ENCODE measurements around the gene SEC22C. TPM values are rescaled to one million over a fixed set of nuclear protein-coding genes. Genes with fewer than 3 reads are reported as not detected.
A peak's percentile ranks its signal among the peaks of the same experiment; 100 is the strongest.

Gene SEC22C
- total RNA-seq, 2 donors from 2014 or later = 78.0 to 120 TPM

DNA sequence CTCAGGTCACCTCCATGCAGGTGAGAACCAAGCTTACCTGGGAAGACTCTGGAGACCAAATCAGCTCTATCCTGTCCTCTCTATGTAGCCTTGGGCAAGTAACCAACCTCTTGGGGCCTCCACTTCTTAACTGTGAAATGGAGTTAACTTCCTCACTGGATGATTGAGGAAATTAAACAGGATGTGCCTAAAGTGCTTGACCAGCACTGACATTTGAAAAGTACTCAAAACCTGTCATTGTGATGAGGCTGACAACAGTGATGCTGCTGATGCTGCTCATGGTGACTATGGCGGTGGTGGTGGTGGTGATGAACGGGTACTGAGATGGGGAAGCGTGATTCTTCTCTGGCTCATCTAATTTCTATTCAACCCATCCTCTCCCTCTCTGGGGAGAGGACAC is 57.0 kb downstream of the SEC22C start:
- H3K27me3 ChIP-seq (replicated peaks; ENCODE audit: insufficient read depth) = no peaks in the 10 kb centered on the region
- TF ChIP-seq POLR2AphosphoS5 (IDR thresholded peaks at IDR 0.05) = no peak
- no peak for TF ChIP-seq POLR2A (IDR thresholded peaks at IDR 0.05)
- TF ChIP-seq, protein P1, sequence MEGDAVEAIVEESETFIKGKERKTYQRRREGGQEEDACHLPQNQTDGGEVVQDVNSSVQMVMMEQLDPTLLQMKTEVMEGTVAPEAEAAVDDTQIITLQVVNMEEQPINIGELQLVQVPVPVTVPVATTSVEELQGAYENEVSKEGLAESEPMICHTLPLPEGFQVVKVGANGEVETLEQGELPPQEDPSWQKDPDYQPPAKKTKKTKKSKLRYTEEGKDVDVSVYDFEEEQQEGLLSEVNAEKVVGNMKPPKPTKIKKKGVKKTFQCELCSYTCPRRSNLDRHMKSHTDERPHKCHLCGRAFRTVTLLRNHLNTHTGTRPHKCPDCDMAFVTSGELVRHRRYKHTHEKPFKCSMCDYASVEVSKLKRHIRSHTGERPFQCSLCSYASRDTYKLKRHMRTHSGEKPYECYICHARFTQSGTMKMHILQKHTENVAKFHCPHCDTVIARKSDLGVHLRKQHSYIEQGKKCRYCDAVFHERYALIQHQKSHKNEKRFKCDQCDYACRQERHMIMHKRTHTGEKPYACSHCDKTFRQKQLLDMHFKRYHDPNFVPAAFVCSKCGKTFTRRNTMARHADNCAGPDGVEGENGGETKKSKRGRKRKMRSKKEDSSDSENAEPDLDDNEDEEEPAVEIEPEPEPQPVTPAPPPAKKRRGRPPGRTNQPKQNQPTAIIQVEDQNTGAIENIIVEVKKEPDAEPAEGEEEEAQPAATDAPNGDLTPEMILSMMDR (IDR thresholded peaks at IDR 0.05) = no peak
- no peak overlapping the region for H3K27ac ChIP-seq
- no peak overlapping the region for H3K4me3 ChIP-seq
- WGBS = 95% methylated on average over 3 of the region's 3 CpGs
- intact Hi-C loops (cut with DNase I) = no loop called here
- no peak for DNase-seq (ENCODE audit: low spot score)
- no peaks in the 10 kb centered on the region for H3K36me3 ChIP-seq
- no peaks in the 10 kb centered on the region for H3K9me3 ChIP-seq
- H3K4me1 ChIP-seq (replicated peaks) = no peaks in the 10 kb centered on the region

DNA sequence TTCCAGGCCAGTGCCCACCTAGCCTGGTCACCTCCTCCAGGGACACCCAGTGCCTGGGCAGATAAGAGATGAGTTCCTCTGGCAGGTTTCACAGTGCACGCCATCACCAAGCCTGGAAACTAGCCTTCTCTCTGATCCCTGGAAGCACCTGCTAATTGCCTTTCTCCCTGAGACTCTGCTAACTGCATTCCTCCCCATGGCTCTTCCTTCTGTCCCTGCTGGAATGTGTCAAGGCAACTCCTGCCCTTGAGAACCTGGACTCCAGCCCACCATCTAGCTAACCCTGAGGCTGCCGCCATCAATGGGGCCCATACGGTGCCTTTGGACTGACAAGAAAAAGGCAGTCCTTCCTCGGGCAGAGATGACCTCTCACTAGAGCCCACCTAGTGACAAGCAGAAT is 60.9 kb downstream of the SEC22C start:
- WGBS = 93% methylated on average over 4 of the region's 4 CpGs

DNA sequence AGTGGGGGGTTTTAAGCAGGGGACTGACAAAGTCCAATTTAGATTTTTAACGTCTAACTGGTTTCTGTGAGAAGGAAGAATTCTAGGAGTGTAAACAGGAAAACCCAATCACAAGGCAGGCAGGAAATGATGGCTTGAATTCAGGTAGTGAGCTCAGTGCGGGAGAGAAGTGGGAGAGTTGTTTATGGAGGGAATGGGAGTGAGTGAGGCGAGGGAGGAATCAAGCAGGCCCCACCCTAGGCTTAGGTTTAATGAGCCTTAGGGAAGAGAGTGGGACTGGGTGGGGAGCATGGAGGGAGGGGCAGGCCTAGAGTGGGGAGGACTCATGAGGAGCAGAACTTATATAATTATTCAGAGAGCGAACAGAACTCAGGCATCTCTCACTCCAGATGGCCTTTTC is 61.4 kb downstream of the SEC22C start:
- no peak overlapping the region for H3K4me3 ChIP-seq
- H3K27ac ChIP-seq = no peak overlapping the region
- intact Hi-C loops (cut with DNase I) = no loop called here
- no peaks in the 10 kb centered on the region for H3K27me3 ChIP-seq (replicated peaks; ENCODE audit: insufficient read depth)
- DNase-seq (ENCODE audit: low spot score) = no peak
- peaks cover 16% of the 10 kb centered on the region for H3K4me1 ChIP-seq (replicated peaks)
- H3K36me3 ChIP-seq = no peaks in the 10 kb centered on the region
- TF ChIP-seq, protein P1 (IDR thresholded peaks at IDR 0.05) = no peak
- no peak for TF ChIP-seq POLR2A (IDR thresholded peaks at IDR 0.05)
- no peak for TF ChIP-seq POLR2AphosphoS5 (IDR thresholded peaks at IDR 0.05)
- WGBS = 57% methylated on average over 4 of the region's 4 CpGs
- H3K9me3 ChIP-seq = no peaks in the 10 kb centered on the region

More for the DNA sequence above, 60.9 kb downstream of the SEC22C start:
- Histone ChIP-seq H3K27ac (no peak overlapping the region), H3K36me3 (no peaks in the 10 kb centered on the region), H3K4me3 (no peak overlapping the region), H3K4me1 (replicated peaks) (peaks cover 12% of the 10 kb centered on the region), H3K9me3 (no peaks in the 10 kb centered on the region), H3K27me3 (replicated peaks; ENCODE audit: insufficient read depth) (no peaks in the 10 kb centered on the region)
- no peak for DNase-seq (ENCODE audit: low spot score)
- intact Hi-C loops (cut with DNase I) = no loop called here
- TF ChIP-seq POLR2A (IDR thresholded peaks at IDR 0.05) (no peak), POLR2AphosphoS5 (IDR thresholded peaks at IDR 0.05) (no peak)
- TF ChIP-seq, protein P1 (IDR thresholded peaks at IDR 0.05) = no peak

DNA sequence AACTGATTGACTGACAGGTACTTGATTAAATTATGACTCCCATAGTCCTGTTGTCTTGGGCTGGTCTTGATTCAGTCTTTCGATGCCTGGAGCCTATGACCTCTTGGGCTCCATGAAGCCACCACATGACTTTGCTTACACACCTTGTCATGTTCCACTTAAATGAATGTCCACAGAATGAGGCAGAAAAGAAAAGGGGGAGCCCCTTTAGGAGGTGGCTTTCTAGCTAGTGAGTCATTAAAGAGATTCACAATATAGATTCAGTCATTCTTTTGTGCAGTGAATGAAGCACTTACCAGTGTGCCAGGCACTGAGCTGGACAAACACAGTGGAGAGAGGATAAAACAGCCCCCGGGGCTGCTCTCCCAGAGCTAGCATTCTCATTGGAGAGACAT is 62.2 kb downstream of the SEC22C start:
- no peaks in the 10 kb centered on the region for H3K9me3 ChIP-seq
- H3K27ac ChIP-seq = peak overlapping the region in 1 of 2 donors; percentile 3
- no peaks in the 10 kb centered on the region for H3K27me3 ChIP-seq (replicated peaks; ENCODE audit: insufficient read depth)
- H3K36me3 ChIP-seq = no peaks in the 10 kb centered on the region
- WGBS = 80% methylated on average over 2 of the region's 2 CpGs
- no peak for DNase-seq (ENCODE audit: low spot score)
- no peak overlapping the region for H3K4me3 ChIP-seq
- H3K4me1 ChIP-seq (replicated peaks) = peaks cover 22% of the 10 kb centered on the region
- TF ChIP-seq POLR2A (IDR thresholded peaks at IDR 0.05) = no peak
- TF ChIP-seq, protein P1 (IDR thresholded peaks at IDR 0.05) = no peak
- TF ChIP-seq POLR2AphosphoS5 (IDR thresholded peaks at IDR 0.05) = no peak
- intact Hi-C loops (cut with DNase I) = no loop called here

DNA sequence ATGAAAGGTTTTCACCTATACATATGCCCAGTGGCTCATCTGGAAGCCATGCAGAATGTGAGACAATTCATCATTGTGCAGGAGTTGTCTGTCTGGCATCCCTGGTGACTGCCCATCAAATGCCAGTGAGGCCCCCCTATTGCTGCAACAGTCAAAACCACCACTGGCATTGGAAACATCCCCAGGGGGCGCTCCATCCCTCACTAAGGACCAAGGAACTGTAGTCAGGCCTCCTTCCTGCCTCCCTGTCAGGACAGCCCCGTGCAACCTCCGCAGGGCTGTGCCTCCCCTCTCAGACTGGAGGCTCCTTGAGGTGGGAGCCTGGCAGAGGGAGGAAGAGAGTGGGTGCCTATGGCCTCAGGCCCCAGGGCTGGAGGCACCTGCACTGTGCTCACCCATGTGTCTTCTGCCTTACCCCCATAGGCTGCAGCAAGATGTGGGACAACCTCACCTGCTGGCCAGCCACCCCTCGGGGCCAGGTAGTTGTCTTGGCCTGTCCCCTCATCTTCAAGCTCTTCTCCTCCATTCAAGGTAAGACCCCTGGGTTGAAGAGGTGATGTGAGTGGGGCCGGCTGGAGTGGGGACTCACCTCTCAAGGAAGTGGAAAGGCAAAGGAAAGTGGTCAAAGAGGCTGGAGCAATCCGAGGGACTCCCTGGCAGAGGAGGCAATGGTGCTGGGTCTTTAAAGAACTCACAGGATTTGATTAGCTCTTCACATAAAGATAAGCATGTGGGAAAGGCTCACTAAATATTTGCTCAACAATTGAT is 62.8 kb downstream of the SEC22C start:
- 75% methylated on average over 5 of the region's 6 CpGs for WGBS
- Histone ChIP-seq H3K27me3 (replicated peaks; ENCODE audit: insufficient read depth) (no peaks in the 10 kb centered on the region), H3K9me3 (no peaks in the 10 kb centered on the region), H3K36me3 (no peaks in the 10 kb centered on the region), H3K4me3 (no peak overlapping the region), H3K4me1 (replicated peaks) (peaks cover 23% of the 10 kb centered on the region), H3K27ac (no peak overlapping the region)
- intact Hi-C loops (cut with DNase I) = no loop called here
- no peak for DNase-seq (ENCODE audit: low spot score)
- TF ChIP-seq POLR2A (IDR thresholded peaks at IDR 0.05) = no peak
- TF ChIP-seq, protein P1 (IDR thresholded peaks at IDR 0.05) = no peak
- TF ChIP-seq POLR2AphosphoS5 (IDR thresholded peaks at IDR 0.05) = no peak

Measured in prostate gland (tissue), 2 donors.